Aorta (tissue), 5 donors: ENCODE data around the gene AASDH. TPM values are rescaled to one million over a fixed set of nuclear protein-coding genes. Genes with fewer than 3 reads are reported as not detected.
A peak's percentile ranks its signal among the peaks of the same experiment; 100 is the strongest.

Source experiments
- ATAC-seq: fragments of 200-7000 bp; cut with Tn5 transposase; one replicate; pipeline ENCODE4 v1.9.1; 2022; ENCODE audit warnings: moderate library complexity; ENCODE audit not compliant: low FRiP score
- DNase-seq, 2 donors: peaks; one replicate each; pipeline ENCODE4 v3.0.0-alpha.2; 2020
- H3K27ac ChIP-seq, 2 donors: one replicate each; pipeline ENCODE4 v1.5.1; 2013; ENCODE audit warnings: low read length in 2 of 2, mild to moderate bottlenecking in 2 of 2, moderate library complexity in 2 of 2, control low read depth in 1 of 2, inconsistent platforms in 1 of 2, low read depth in 1 of 2
- H3K27me3 ChIP-seq, 2 donors: one replicate each; pipeline ENCODE4 v1.6.1; 2013; ENCODE audit warnings: control low read depth in 1 of 2, low read length in 1 of 2, mild to moderate bottlenecking in 1 of 2, moderate library complexity in 1 of 2; ENCODE audit not compliant: insufficient read depth in 2 of 2, control insufficient read depth in 1 of 2
- H3K36me3 ChIP-seq, 2 donors: one replicate each; pipeline ENCODE4 v1.6.1; 2013; ENCODE audit warnings: control low read depth in 1 of 2, low read length in 1 of 2, mild to moderate bottlenecking in 1 of 2; ENCODE audit not compliant: insufficient read depth in 2 of 2, control insufficient read depth in 1 of 2
- H3K4me1 ChIP-seq, 2 donors: one replicate each; pipeline ENCODE4 v1.6.1; 2013; ENCODE audit warnings: low read length in 2 of 2, control low read depth in 1 of 2, mild to moderate bottlenecking in 1 of 2, moderate library complexity in 1 of 2; ENCODE audit not compliant: insufficient read depth in 2 of 2, control insufficient read depth in 1 of 2
- H3K4me3 ChIP-seq, 2 donors: one replicate each; pipeline ENCODE4 v1.5.1; 2013; ENCODE audit warnings: low read length in 2 of 2, control low read depth in 1 of 2, mild to moderate bottlenecking in 1 of 2
- H3K9me3 ChIP-seq: one replicate; pipeline ENCODE4 v1.6.1; 2013; ENCODE audit warnings: mild to moderate bottlenecking, low read length; ENCODE audit not compliant: control insufficient read depth
- WGBS, 2 donors: extraction: QIAGEN DNeasy Blood & Tissue Kit; methylation state at CpG; one replicate each; pipeline ENCODE4 v1.1.7; 2013; 5-methylcytosine and 5-hydroxymethylcytosine counted together
- intact Hi-C, 2 donors: fragments of 100-400 bp; cut with DNase I; formaldehyde crosslinking; loops; one replicate each; pipeline versions ENCODE4 v1.14.2 to v1.15.0; 2022
- polyA plus RNA-seq, 2 donors: library from polyadenylated mRNA; stranded (reverse); fragments of 200-250 nt; gene quantifications; one replicate each; pipeline ENCODE4 v1.2.3, GENCODE V29; 2013
- total RNA-seq, 2 donors: library from RNA; stranded (reverse); fragmentation: NEBNext Ultra II Directional; extraction: Animal tissue kit (Norgen Biotek cat#: 25700); gene quantifications; one replicate each; pipeline ENCODE4 v1.2.1, GENCODE V29; 2021
- donor health status: healthy with polysubstance abuse.
- donor health status: Bipolar disorder and iron deficiency.
- donor health status: DM: no; HTN: no; CAD: no.
- donor health status: DM: no; HTN: no; CAD: no.
- donor health status: DM: yes; HTN: yes; CAD: no.

AASDH gene
- total and polyA plus RNA-seq, 4 donors: 3.6 to 12.2 (median 6.6) TPM

DNA sequence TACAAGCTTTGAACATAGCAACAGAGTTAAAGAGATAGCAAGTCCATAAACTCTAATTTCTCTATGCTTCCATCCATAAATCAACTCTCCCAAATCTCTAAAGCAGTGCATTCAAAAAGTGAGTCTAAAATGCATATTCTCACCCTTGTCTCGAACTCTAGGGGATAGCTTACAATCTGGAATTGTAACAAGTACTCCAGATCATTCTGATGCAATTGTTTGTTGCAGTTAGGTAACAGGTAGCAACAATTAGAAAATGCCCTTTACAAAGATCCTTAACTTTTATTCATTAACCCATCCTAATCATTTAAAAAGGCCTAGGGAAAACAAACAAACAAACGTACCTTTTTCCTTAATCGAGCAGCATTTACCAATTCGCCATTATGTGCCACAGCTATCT, 18.9 kb upstream of the AASDH start:
- Histone ChIP-seq H3K36me3 (no peaks in the 10 kb centered on the region), H3K27me3 (no peaks in the 10 kb centered on the region), H3K9me3 (no peaks in the 10 kb centered on the region), H3K4me1 (no peaks in the 10 kb centered on the region), H3K4me3 (no peak overlapping the region), H3K27ac (no peak overlapping the region)
- 92 to 93% methylated on average over 4 of the region's 4 CpGs for WGBS, 2 donors
- DNase-seq (no peak), ATAC-seq (no peak)
- intact Hi-C loops: no loop called here

DNA sequence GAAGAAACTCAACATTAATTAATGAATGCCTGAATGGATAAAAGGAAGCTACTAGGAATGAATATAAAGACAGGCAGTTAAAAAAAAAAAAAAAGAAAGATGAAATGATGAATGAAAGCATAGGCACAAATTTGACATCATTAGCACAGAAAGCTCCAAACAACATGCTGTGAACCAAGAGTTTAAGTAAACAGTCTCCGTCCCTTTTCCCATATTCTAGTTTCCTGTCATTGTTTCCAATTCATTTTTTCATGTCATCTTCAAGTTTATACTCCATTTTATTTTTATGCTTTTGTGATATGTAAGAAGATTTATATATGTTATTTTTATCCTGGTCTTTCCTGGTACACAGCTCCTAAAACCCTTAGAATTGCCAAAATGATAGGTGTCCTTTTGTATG, 17.7 kb upstream of the AASDH start:
- H3K27me3 ChIP-seq: no peaks in the 10 kb centered on the region
- 70 to 77% methylated on average over 1 of the region's 1 CpG for WGBS, 2 donors
- H3K4me1 ChIP-seq: no peaks in the 10 kb centered on the region
- no peaks in the 10 kb centered on the region for H3K9me3 ChIP-seq
- ATAC-seq (no peak), DNase-seq (no peak)
- no peak overlapping the region for H3K4me3 ChIP-seq
- no peak overlapping the region for H3K27ac ChIP-seq
- no peaks in the 10 kb centered on the region for H3K36me3 ChIP-seq
- intact Hi-C loops: no loop called here

DNA sequence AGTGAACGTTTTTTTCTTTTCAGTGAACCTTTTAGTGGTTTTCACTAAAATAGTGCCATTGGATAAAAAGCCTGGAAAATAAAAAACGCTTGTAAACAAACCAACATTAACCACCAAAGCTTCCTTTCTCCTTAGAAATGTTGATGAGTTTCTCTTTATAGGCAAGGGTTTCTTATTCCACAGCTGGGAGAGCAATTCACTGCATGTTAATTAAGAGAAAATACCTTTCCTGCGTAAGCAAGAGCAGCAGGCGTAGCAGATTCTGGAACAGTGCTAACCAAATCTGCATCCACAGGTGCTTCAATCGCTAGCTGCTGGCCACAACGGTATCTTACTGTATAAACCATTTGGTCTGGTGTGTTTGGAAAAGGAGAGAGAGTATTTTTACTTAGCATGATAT, 13.3 kb upstream of the AASDH start:
- Histone ChIP-seq H3K4me1 (no peaks in the 10 kb centered on the region), H3K27me3 (no peaks in the 10 kb centered on the region), H3K4me3 (no peak overlapping the region), H3K9me3 (no peaks in the 10 kb centered on the region), H3K36me3 (no peaks in the 10 kb centered on the region), H3K27ac (no peak overlapping the region)
- DNase-seq (no peak), ATAC-seq (no peak)
- 68 to 76% methylated on average over 6 of the region's 6 CpGs for WGBS, 2 donors
- intact Hi-C loops: no loop called here

DNA sequence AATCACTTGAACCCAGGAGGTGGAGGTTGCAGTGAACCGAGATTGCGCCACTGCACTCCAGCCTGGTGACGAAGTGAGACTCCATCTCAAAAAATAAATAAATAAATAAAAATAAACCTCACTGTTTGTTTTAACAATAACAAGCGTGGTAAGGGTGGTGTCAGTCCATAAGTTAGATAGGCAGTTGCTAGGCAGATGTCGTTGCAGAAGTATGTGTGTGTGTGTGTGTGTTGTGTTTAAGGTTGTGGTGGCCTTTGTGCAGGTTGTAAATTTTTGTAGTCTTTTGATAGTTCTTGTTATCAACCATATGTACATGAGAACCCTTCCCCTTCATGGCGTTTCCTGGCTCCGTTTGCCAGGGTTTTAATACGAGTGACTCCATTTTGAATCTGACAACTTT, 4.0 kb upstream of the AASDH start:
- intact Hi-C loops: no loop called here
- no peak for ATAC-seq
- H3K27me3 ChIP-seq: no peaks in the 10 kb centered on the region
- H3K4me3 ChIP-seq: no peak overlapping the region
- no peak for DNase-seq
- H3K27ac ChIP-seq: no peak overlapping the region
- H3K36me3 ChIP-seq: no peaks in the 10 kb centered on the region
- whole genome bisulfite sequencing, 2 donors: 89 to 92% methylated on average over 8 of the region's 8 CpGs
- H3K9me3 ChIP-seq: no peaks in the 10 kb centered on the region
- no peaks in the 10 kb centered on the region for H3K4me1 ChIP-seq

DNA sequence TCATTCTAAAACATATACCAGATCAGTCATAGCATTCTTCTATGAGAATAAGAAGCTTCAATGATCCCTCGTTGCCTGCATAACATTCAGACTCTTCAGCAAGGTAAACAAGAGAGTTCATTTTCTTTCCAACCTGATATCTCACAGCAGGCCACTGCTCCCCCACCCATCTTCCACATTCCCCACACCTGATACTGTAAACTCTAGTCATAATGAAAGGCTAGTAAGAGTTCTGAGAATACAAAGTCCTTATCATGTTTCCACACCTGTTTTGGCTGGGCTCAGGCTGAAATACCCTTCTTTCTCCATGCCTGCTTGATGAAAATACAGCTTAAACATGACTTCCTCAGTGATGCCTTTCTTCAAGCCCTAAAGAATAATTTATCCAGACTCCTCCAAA, 2.3 kb upstream of the AASDH start:
- intact Hi-C loops: no loop called here
- 56 to 58% methylated on average over 1 of the region's 1 CpG for WGBS, 2 donors
- no peak for ATAC-seq
- Histone ChIP-seq H3K36me3 (no peaks in the 10 kb centered on the region), H3K4me1 (no peaks in the 10 kb centered on the region), H3K27me3 (no peaks in the 10 kb centered on the region), H3K27ac (no peak overlapping the region), H3K9me3 (no peaks in the 10 kb centered on the region), H3K4me3 (no peak overlapping the region)
- DNase-seq: no peak

DNA sequence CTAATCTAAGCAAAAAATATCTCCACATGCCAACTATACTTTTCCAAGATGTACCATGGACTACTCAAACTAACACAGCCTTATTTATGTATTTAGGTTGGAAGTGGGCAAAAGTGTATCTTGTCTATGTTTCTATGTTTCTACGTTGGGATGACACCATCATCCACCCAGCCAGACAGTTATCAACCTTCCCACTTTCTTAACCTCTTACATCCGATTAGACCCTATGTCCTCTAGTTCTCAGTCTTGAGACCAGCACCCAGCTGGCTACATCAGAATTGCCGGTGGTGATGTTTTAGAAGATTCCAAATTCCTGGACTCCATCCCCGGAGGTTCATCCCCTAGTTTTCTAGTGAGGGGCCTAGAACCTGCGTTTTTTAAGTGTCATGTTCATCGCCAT, 1.0 kb upstream of the AASDH start:
- H3K27ac ChIP-seq: no peak overlapping the region
- intact Hi-C loops: no loop called here
- peak overlapping the region; percentile 53 to 81 for H3K4me3 ChIP-seq
- H3K9me3 ChIP-seq: no peaks in the 10 kb centered on the region
- no peaks in the 10 kb centered on the region for H3K27me3 ChIP-seq
- no peaks in the 10 kb centered on the region for H3K4me1 ChIP-seq
- H3K36me3 ChIP-seq: no peaks in the 10 kb centered on the region
- ATAC-seq (no peak), DNase-seq (no peak)
- WGBS, 2 donors: 19 to 23% methylated on average over 6 of the region's 6 CpGs

DNA sequence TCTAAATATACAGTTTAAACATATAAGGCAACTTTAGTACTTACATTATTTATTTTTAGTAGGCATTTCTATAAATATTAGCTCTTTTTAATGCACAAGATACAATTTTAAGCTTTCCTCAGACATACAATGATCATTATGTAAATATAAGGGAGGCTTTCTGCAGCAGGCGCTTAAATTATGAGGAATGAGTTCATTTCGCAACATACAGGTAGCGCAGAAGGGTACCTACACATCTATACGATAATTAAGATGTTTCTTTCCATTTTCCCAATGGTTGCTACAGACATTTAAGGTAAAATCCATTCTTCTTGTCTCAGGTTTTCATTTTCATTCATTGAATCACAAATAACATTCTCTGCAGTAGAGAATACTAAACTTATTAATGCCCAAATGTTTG, 1.2 kb downstream of the AASDH start:
- intact Hi-C loops: loop anchor here in 1 of 2 donors (2.0 kb wide), 1 partner anchor 49 kb away; the partner anchor contains the start of gene PPAT
- no peak for DNase-seq
- Histone ChIP-seq H3K9me3 (no peaks in the 10 kb centered on the region), H3K4me1 (no peaks in the 10 kb centered on the region), H3K4me3 (no peak overlapping the region), H3K27me3 (no peaks in the 10 kb centered on the region), H3K36me3 (no peaks in the 10 kb centered on the region), H3K27ac (no peak overlapping the region)
- 95 to 96% methylated on average over 4 of the region's 4 CpGs for WGBS, 2 donors
- no peak for ATAC-seq

DNA sequence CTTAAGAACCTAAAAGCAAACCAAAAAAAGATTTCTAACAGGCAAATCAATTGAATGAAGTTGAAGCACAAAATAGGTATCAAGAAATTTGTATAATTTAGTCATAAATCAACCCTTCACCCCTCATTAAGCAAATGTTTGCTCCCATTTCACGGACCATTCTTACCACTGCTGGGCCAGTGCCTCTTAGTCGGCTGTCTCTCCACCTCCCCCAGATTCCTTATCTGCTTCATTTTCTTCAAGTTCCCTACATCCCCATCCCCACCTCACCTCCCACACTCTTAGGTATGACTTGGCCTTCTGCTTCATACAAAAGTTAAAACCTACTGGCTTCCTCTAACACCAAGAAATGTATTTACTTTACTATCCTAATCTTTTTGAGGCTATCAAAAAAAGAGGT, 11.8 kb downstream of the AASDH start:
- ATAC-seq (no peak), DNase-seq (no peak)
- H3K4me3 ChIP-seq: no peak overlapping the region
- intact Hi-C loops: no loop called here
- peaks cover 0 to under 1% of the 10 kb centered on the region in 2 donors for H3K36me3 ChIP-seq
- H3K27me3 ChIP-seq: no peaks in the 10 kb centered on the region
- H3K9me3 ChIP-seq: no peaks in the 10 kb centered on the region
- no peak overlapping the region for H3K27ac ChIP-seq
- no peaks in the 10 kb centered on the region for H3K4me1 ChIP-seq
- WGBS, 2 donors: 80 to 85% methylated on average over 2 of the region's 2 CpGs

DNA sequence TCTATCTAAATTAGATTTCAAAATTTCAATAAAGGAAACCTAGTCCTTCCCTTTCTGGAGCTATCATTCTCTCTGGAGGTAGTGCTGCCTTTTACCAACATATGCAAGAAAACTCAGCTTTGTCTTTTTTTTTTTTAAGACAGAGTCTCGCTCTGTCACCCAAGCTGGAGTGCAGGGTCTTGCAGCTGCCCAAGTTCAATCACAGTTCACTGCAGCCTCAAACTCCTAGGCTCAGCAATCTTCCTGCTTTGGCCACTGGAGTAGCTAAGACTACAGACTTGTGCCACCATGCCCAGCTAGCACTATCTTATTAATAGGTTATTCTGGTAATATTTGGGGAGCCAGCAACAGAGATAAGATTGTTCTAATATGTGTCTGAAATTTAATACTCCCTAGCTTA, 12.3 kb downstream of the AASDH start:
- Histone ChIP-seq H3K9me3 (no peaks in the 10 kb centered on the region), H3K36me3 (peaks cover 0 to 5% of the 10 kb centered on the region in 2 donors), H3K4me1 (no peaks in the 10 kb centered on the region), H3K27me3 (no peaks in the 10 kb centered on the region), H3K27ac (no peak overlapping the region), H3K4me3 (no peak overlapping the region)
- DNase-seq: no peak
- intact Hi-C loops: no loop called here
- WGBS, 2 donors: 74 to 87% methylated on average over 1 of the region's 1 CpG
- ATAC-seq: no peak
